ENCODE data around the gene ADAMTS6.
"Not testable (repeated sequence)": the region's sequence is repeated elsewhere in the genome, so short reads cannot be mapped to it uniquely, and the experiment has no call there.

Gene ADAMTS6

DNA sequence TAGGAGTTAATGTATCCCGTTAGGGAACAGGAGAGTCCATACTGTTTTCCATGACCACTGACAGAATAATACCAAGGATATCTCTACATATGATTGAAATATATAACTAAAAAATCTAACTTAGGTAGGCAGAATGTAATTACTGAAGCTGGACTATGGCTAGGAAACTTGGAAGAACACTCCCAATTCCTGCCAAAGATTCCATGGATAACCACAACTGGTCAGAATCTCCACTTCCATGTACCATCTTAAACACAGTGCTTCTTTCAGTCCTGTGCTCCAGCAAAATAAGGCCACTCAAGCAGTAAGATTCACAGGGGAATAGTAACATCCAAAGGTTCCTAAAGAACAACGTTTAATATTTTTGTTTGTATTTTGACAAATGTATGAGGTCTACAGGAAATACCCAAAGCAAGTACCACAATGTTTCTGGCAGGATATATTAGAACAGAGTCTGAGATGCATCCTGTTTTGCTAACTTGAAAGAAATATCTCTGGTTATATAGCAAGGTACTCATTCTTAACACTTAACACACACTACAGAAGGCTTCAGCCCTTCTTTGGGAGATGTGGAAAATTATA, 295.0 kb downstream of the ADAMTS6 start:
- TF ChIP-seq, protein P1, sequence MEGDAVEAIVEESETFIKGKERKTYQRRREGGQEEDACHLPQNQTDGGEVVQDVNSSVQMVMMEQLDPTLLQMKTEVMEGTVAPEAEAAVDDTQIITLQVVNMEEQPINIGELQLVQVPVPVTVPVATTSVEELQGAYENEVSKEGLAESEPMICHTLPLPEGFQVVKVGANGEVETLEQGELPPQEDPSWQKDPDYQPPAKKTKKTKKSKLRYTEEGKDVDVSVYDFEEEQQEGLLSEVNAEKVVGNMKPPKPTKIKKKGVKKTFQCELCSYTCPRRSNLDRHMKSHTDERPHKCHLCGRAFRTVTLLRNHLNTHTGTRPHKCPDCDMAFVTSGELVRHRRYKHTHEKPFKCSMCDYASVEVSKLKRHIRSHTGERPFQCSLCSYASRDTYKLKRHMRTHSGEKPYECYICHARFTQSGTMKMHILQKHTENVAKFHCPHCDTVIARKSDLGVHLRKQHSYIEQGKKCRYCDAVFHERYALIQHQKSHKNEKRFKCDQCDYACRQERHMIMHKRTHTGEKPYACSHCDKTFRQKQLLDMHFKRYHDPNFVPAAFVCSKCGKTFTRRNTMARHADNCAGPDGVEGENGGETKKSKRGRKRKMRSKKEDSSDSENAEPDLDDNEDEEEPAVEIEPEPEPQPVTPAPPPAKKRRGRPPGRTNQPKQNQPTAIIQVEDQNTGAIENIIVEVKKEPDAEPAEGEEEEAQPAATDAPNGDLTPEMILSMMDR (conservative IDR thresholded peaks at IDR 0.05; ENCODE audit: low read depth, low read length), result no peak
- no peak overlapping the region for H3K4me3 ChIP-seq (ENCODE audit: low read depth, low read length)
- DNase-seq (ENCODE audit: low read depth), result peak; percentile 40

DNA sequence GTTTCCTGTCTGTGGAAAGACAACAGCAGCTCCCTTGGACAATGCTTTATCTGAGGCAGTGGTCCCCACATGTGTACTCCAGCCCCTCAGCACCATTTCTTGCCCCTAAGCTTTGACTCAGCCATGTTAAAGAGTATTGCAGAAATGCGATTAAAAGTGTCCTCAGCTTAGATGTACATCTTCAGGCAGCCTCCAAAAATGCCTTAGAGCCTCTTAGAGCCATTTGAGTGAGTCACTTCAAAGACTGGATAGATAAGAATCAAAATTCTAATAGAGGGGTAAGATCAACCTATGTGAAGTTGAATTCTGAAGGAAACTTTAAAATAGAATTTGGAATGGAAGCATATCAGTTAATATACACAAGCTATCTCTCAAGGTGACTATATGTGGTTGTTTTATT, 296.3 kb downstream of the ADAMTS6 start:
- H3K4me3 ChIP-seq (ENCODE audit: low read depth, low read length), result no peak overlapping the region
- TF ChIP-seq, protein P1 (conservative IDR thresholded peaks at IDR 0.05; ENCODE audit: low read depth, low read length), result no peak
- DNase-seq (ENCODE audit: low read depth), result peak; percentile 50

DNA sequence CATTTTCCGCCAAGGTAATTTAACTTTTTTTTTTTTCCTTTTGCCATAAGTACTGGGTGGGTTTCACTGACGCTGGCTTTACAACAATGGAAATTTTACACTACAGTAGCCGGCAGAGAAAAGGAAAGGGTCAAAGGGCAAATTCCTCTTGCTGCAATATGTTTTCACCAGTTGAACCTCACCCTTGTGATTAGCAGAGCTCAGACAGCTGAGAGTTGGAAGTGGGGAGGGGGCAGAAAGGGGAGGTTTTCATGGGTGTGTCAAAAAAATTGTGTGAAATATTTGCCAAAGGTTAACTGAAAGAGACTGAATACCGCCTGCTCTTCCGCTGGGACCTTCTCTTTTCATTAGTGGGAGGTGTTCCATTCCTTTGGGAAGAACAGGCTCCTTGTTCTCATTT, 296.9 kb downstream of the ADAMTS6 start:
- DNase-seq (ENCODE audit: low read depth), result peak; percentile 71
- no peak overlapping the region for H3K4me3 ChIP-seq (ENCODE audit: low read depth, low read length)
- TF ChIP-seq, protein P1 (conservative IDR thresholded peaks at IDR 0.05; ENCODE audit: low read depth, low read length), result no peak

DNA sequence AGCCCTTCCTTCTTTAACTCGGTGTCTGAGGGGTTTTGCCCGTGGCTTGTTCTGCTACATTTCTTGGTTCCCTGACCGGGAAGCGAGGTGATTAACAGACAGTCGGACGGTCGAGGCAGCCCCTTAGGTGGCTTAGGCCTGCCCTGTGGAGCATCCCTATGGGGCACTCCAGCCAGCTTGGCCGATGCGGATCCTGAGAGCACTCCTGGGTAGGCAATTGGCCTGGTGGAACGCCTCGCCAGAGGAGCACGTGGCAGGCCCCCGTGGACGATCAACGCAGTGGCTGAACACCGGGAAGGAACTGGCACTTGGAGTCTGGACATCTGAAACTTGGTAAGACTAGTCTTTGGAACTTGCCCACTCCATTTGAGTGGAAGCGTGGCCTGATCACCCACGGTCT, 307.5 kb downstream of the ADAMTS6 start:
- H3K4me3 ChIP-seq (ENCODE audit: low read depth, low read length); DNase-seq (ENCODE audit: low read depth): not testable (repeated sequence)

DNA sequence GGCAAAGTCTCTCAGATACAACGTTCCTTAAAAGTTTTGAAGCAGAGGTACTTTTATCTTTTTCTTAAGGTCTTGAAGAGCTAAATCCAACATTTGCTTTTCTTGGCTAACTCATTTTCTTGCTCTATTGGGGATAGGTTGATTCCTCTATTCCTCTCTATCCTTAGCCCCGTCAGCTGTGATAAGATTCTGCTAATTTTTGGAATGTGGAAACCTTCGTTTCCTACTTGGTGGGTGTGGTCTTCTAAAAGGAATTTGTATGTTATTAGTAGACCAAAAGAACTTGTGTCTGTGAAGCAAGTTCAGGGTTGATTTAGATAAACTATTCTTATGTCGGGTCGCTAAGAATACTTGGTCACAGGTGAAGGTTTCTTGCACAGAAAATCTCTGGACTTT, 308.6 kb downstream of the ADAMTS6 start:
- H3K4me3 ChIP-seq (ENCODE audit: low read depth, low read length), result no peak overlapping the region
- TF ChIP-seq, protein P1 (conservative IDR thresholded peaks at IDR 0.05; ENCODE audit: low read depth, low read length), result no peak
- no peak for DNase-seq (ENCODE audit: low read depth)

DNA sequence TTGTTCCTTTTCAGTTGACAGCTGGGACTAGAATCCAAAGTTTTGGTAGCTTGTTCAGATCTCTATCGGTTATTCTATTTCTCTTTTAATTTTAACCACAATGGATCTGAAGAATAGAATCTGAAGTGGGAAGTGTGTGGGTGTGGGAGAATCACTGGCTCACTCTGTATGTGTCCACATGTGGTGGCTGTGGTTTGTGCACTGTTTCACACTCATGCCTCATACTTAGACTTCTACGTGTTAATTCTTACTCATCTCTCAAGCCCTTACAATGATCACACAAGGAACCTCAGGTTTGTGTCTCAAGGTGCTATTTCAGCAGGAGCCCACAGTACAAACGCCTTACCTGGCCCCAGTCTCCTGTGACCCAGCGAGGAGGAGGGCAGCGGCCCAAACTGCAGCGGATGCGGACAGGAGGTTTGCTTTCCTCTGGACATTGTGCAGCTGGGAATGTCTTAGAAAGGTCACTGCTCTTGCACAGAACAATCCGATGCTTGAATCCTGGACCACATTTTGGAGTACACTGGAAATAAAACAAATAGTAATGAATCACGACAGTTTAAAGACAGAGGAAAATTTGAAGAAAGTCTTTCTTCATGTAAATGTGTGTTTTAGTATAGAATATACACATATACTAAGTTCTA, 309.1 kb downstream of the ADAMTS6 start:
- no peak overlapping the region for H3K4me3 ChIP-seq (ENCODE audit: low read depth, low read length)
- peak; percentile 77 for DNase-seq (ENCODE audit: low read depth)
- TF ChIP-seq, protein P1 (conservative IDR thresholded peaks at IDR 0.05; ENCODE audit: low read depth, low read length), result no peak

DNA sequence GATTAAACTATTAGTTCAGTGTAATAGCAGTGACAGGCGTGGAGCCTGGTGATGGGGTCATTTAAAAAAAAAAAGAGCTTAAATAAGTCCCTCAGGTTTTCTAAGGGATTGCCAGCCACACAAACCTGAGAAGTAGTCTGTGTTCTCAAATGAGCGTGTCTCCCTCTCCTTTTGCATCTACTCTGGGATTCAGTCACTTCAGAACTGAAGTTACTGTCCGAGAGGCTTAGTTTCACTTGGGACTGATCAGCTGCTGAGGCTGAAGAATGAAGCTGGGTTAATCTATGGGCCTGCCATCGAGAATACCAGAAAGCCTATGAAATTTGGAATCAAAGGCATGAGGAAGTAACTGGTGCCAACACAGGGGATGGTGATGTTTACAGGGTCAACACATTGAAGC, 310.1 kb downstream of the ADAMTS6 start:
- TF ChIP-seq, protein P1 (conservative IDR thresholded peaks at IDR 0.05; ENCODE audit: low read depth, low read length), result no peak
- no peak overlapping the region for H3K4me3 ChIP-seq (ENCODE audit: low read depth, low read length)
- DNase-seq (ENCODE audit: low read depth), result no peak

Measured in choroid plexus epithelial cell (primary cell).